Gastroesophageal sphincter (tissue), 3 donors: ENCODE measurements around the gene IQCF5.
"Not testable (repeated sequence)": the region's sequence is repeated elsewhere in the genome, so short reads cannot be mapped to it uniquely, and the experiment has no call there.

Source experiments
- POLR2A ChIP-seq, 2 donors: fragments of 450-650 bp; IDR thresholded peaks; one replicate each; pipeline ENCODE4 v1.6.1; 2017; ENCODE audit warnings: antibody characterized with exemption in 2 of 2, mild to moderate bottlenecking in 2 of 2, moderate library complexity in 1 of 2
- POLR2AphosphoS5 ChIP-seq: sonication (generic); formaldehyde crosslinking; IDR thresholded peaks from one replicate; pipeline ENCODE4 v1.6.1; 2017; ENCODE audit warnings: antibody characterized with exemption
- TF ChIP-seq, protein P1 (sequence below), 4 experiments: fragments of 200-600 bp in 2 of 4; fragments of 450-650 bp in 2 of 4; sonication (generic) in 1 of 4; IDR thresholded peaks; one replicate each; pipeline ENCODE4 v1.5.1; 2017 to 2019; ENCODE audit warnings: antibody characterized with exemption in 4 of 4, mild to moderate bottlenecking in 2 of 4, moderate library complexity in 2 of 4

DNA sequence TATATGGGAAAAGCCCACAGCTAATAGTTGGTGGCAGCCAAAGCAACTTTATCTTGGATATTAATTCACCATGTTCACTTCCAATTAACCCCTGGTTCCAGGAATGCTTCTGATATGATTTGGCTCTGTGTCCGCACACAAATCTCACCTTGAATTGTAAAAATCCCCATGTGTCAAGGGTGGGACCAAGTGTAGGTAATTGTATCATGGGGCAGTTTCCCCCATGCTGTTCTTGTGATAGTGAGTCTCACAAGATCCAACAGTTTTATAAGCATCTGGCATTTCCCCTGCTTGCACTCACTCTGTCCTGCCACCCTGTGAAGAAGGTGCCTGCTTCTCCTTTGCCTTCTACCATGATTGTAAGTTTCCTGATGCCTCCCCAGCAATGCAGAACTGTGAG lies 6.5 kb downstream of the IQCF5 start:
- TF ChIP-seq POLR2A (IDR thresholded peaks at IDR 0.05); POLR2AphosphoS5: not testable (repeated sequence)
- TF ChIP-seq, protein P1, sequence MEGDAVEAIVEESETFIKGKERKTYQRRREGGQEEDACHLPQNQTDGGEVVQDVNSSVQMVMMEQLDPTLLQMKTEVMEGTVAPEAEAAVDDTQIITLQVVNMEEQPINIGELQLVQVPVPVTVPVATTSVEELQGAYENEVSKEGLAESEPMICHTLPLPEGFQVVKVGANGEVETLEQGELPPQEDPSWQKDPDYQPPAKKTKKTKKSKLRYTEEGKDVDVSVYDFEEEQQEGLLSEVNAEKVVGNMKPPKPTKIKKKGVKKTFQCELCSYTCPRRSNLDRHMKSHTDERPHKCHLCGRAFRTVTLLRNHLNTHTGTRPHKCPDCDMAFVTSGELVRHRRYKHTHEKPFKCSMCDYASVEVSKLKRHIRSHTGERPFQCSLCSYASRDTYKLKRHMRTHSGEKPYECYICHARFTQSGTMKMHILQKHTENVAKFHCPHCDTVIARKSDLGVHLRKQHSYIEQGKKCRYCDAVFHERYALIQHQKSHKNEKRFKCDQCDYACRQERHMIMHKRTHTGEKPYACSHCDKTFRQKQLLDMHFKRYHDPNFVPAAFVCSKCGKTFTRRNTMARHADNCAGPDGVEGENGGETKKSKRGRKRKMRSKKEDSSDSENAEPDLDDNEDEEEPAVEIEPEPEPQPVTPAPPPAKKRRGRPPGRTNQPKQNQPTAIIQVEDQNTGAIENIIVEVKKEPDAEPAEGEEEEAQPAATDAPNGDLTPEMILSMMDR (IDR thresholded peaks at IDR 0.05) = not testable (repeated sequence)
